GM12865 (cell line): ENCODE measurements around the gene DTNB.

ENCODE experiments used
- DNase-seq: peaks from one replicate; pipeline ENCODE4 v3.0.0; 2010; ENCODE audit warnings: low read depth
- H3K4me3 ChIP-seq: 2 replicates; pipeline ENCODE4 v1.5.1; 2011; ENCODE audit warnings: mild to moderate bottlenecking, low read depth, low read length, control low read depth
- CTCF ChIP-seq: IDR thresholded peaks from 2 replicates; pipeline ENCODE4 v1.5.1; 2011; ENCODE audit warnings: low read length, control low read depth, low read depth, inconsistent platforms; ENCODE audit not compliant: insufficient read depth; ENCODE audit errors: missing control alignments

DTNB gene

GRCh38 chr2:25443766-25444165, 229.6 kb downstream of the DTNB start:
- no peak for TF ChIP-seq CTCF
- no peak overlapping the region for H3K4me3 ChIP-seq
- no peak for DNase-seq

GRCh38 chr2:25441353-25441752, 232.0 kb downstream of the DTNB start:
- TF ChIP-seq CTCF: no peak
- no peak overlapping the region for H3K4me3 ChIP-seq
- no peak for DNase-seq

GRCh38 chr2:25438793-25439192, 234.6 kb downstream of the DTNB start:
- TF ChIP-seq CTCF: no peak
- DNase-seq: no peak
- H3K4me3 ChIP-seq: no peak overlapping the region

- DNase-seq: peak; percentile 40
- H3K4me3 ChIP-seq: no peak overlapping the region
- no peak for TF ChIP-seq CTCF
Observed at GRCh38 chr2:25437881-25438662, 235.3 kb downstream of the DTNB start.

GRCh38 chr2:25435421-25435820, 238.0 kb downstream of the DTNB start:
- no peak for TF ChIP-seq CTCF
- H3K4me3 ChIP-seq: no peak overlapping the region
- DNase-seq: no peak

- peak; percentile 70 for DNase-seq
- H3K4me3 ChIP-seq: no peak overlapping the region
- TF ChIP-seq CTCF: no peak
Observed at GRCh38 chr2:25431604-25432003, 241.8 kb downstream of the DTNB start.

- no peak for DNase-seq
- TF ChIP-seq CTCF: no peak
Observed at GRCh38 chr2:25430556-25430955, 242.8 kb downstream of the DTNB start.

More at GRCh38 chr2:25430556-25430955, 242.8 kb downstream of the DTNB start:
- H3K4me3 ChIP-seq: no peak overlapping the region
